K562 (cell line): ENCODE results near the gene SETD5. TPM values are rescaled to one million over a fixed set of nuclear protein-coding genes. Genes with fewer than 3 reads are reported as not detected.

Source experiments
- ATAC-seq: fragments of 200-7000 bp; cut with Tn5 transposase; 3 replicates; pipeline ENCODE4 v1.9.1; 2020; ENCODE audit warnings: moderate library complexity
- BruUV-seq: library from RNA; stranded (reverse); fragments of 400-500 nt; replicated peaks from 2 replicates; lab custom pipeline; 2021; lab: Mats Ljungman, UMichigan
- CTCF ChIA-PET: fragments of 300-600 bp; formaldehyde crosslinking; extraction: SDS; loops from one replicate; lab custom pipeline; 2021; ENCODE audit warnings: low intra/inter-chr PET ratio; lab: Yijun Ruan, JAX
- POLR2A ChIA-PET: fragments of 300-600, 350-650 bp; sonication (Branson Sonifier 250); formaldehyde crosslinking; extraction: SDS; loops from one replicate; lab custom pipeline; 2021; ENCODE audit warnings: antibody characterized with exemption, inconsistent platforms; lab: Yijun Ruan, JAX
- DNase-seq, 4 experiments: peaks; one replicate each; pipeline versions ENCODE4 v3.0.0 to v3.0.0-alpha.2; 2011 to 2018; ENCODE audit warnings: low spot score in 3 of 4, mixed read lengths in 3 of 4; ENCODE audit errors: extremely low read depth in 1 of 4
- FAIRE-seq: peaks from 2 replicates; lab custom pipeline; 2011; peaks lifted over from hg19 to GRCh38; lab: Jason Lieb, UNC
- H2AFZ ChIP-seq: 2 replicates; pipeline ENCODE4 v1.6.0; 2011; ENCODE audit warnings: low read depth, low read length, control low read depth, inconsistent platforms
- H3K27ac ChIP-seq: fragments of 200-600 bp; 3 replicates; pipeline ENCODE4 v1.8.0; 2011; ENCODE audit warnings: low read depth, mild to moderate bottlenecking, control low read depth, inconsistent platforms, low read length, moderate library complexity, mixed read lengths; ENCODE audit errors: extremely low read depth
- H3K27me3 ChIP-seq, 2 experiments: fragments of 300-600 bp in 1 of 2; 2 replicates in 1 of 2; 3 replicates in 1 of 2; pipeline versions ENCODE4 v1.6.0 to v1.8.0; 2011; ENCODE audit warnings: inconsistent platforms in 2 of 2, low read length in 2 of 2, mild to moderate bottlenecking in 1 of 2, mixed read lengths in 1 of 2, moderate library complexity in 1 of 2; ENCODE audit not compliant: control insufficient read depth in 2 of 2, insufficient read depth in 2 of 2
- H3K36me3 ChIP-seq: fragments of 300-600 bp; 3 replicates; pipeline ENCODE4 v1.8.0; 2011; ENCODE audit warnings: mild to moderate bottlenecking, low read length, inconsistent platforms; ENCODE audit not compliant: control insufficient read depth, insufficient read depth
- H3K4me1 ChIP-seq, 2 experiments: fragments of 200-600 bp in 1 of 2; replicated peaks in 1 of 2; 2 replicates in 1 of 2; 3 replicates in 1 of 2; pipeline versions ENCODE4 v1.5.1 to v1.8.0; 2011; ENCODE audit warnings: inconsistent platforms in 2 of 2, low read length in 2 of 2, mild to moderate bottlenecking in 1 of 2, mixed read lengths in 1 of 2, moderate library complexity in 1 of 2; ENCODE audit not compliant: control insufficient read depth in 2 of 2, insufficient read depth in 2 of 2
- H3K4me2 ChIP-seq: 2 replicates; pipeline ENCODE4 v1.6.1; 2011; ENCODE audit warnings: low read length, control low read depth, inconsistent platforms, mixed read lengths; ENCODE audit not compliant: insufficient read depth
- H3K4me3 ChIP-seq: fragments of 200-600 bp; sonication (generic), shearing (Covaris generic); 2 replicates; pipeline ENCODE4 v1.5.1; 2016; ENCODE audit warnings: control low read depth, inconsistent platforms
- H3K79me2 ChIP-seq: fragments of 200-600 bp; 3 replicates; pipeline ENCODE4 v1.8.0; 2011; ENCODE audit warnings: low read length, inconsistent platforms; ENCODE audit not compliant: control insufficient read depth, insufficient read depth
- H3K9ac ChIP-seq, 2 experiments: 2 replicates each; pipeline versions ENCODE4 v1.6.0 to v1.6.1; 2011; ENCODE audit warnings: low read depth in 2 of 2, low read length in 2 of 2, control low read depth in 1 of 2, inconsistent platforms in 1 of 2, mild to moderate bottlenecking in 1 of 2, mixed read lengths in 1 of 2; ENCODE audit not compliant: insufficient read depth in 1 of 2
- H3K9me1 ChIP-seq: one replicate; pipeline ENCODE4 v1.6.0; 2011; ENCODE audit warnings: inconsistent platforms, mild to moderate bottlenecking, low read length, moderate library complexity; ENCODE audit not compliant: control insufficient read depth, insufficient read depth
- H3K9me3 ChIP-seq: replicated peaks from 2 replicates; pipeline ENCODE4 v1.5.1; 2011; ENCODE audit warnings: low read depth, low read length, inconsistent platforms; ENCODE audit not compliant: control insufficient read depth, insufficient read depth
- H4K20me1 ChIP-seq: replicated peaks from 2 replicates; pipeline ENCODE4 v1.6.1; 2011; ENCODE audit warnings: low read length, inconsistent platforms, mixed read lengths; ENCODE audit not compliant: control insufficient read depth, insufficient read depth
- EZH2 ChIP-seq: IDR thresholded peaks from 2 replicates; pipeline ENCODE4 v1.6.1; 2012; ENCODE audit warnings: low read depth, mild to moderate bottlenecking, inconsistent platforms, low read length, borderline replicate concordance
- FOXP1 ChIP-seq: sonication (generic); formaldehyde crosslinking; IDR thresholded peaks from 2 replicates; pipeline ENCODE4 v1.8.0; 2022; ENCODE audit warnings: mild to moderate bottlenecking, missing genetic modification reagents
- HDAC3 ChIP-seq: fragments of 450-650 bp; IDR thresholded peaks from 2 replicates; pipeline ENCODE4 v1.6.1; 2018; ENCODE audit warnings: borderline replicate concordance, mild to moderate bottlenecking, moderate library complexity; ENCODE audit not compliant: partially characterized antibody
- IRF9 ChIP-seq: fragments of 450-650 bp; IDR thresholded peaks from 2 replicates; pipeline ENCODE4 v1.6.1; 2016; ENCODE audit warnings: missing biosample characterization, missing genetic modification characterization
- MBD1 ChIP-seq: fragments of 250-450 bp; sonication (Bioruptor Pico); IDR thresholded peaks from 2 replicates; pipeline ENCODE4 v1.8.0; 2022; ENCODE audit warnings: inconsistent platforms
- MLLT1 ChIP-seq, 2 experiments: fragments of 450-650 bp; IDR thresholded peaks; 2 replicates each; pipeline ENCODE4 v1.6.1; 2016
- POLR2AphosphoS2 ChIP-seq: IDR thresholded peaks from 2 replicates; pipeline ENCODE4 v1.6.1; 2012; ENCODE audit warnings: low read length, improper control_type of control experiment
- RCOR1 ChIP-seq, 2 experiments: IDR thresholded peaks; 2 replicates each; pipeline ENCODE4 v1.6.1; 2012; ENCODE audit warnings: low read depth in 2 of 2, low read length in 2 of 2, borderline replicate concordance in 1 of 2, improper control_type of control experiment in 1 of 2
- RNF2 ChIP-seq: sonication (generic); IDR thresholded peaks from 2 replicates; pipeline ENCODE4 v1.6.1; 2016
- ZBTB9 ChIP-seq: fragments of 450-650 bp; formaldehyde crosslinking; IDR thresholded peaks from 2 replicates; pipeline ENCODE4 v1.4.0; 2020; ENCODE audit warnings: mild to moderate bottlenecking, moderate library complexity
- ZNF124 ChIP-seq: sonication (generic); formaldehyde crosslinking; IDR thresholded peaks from 2 replicates; pipeline ENCODE4 v1.8.1; 2022; ENCODE audit warnings: missing genetic modification reagents
- ZNF589 ChIP-seq: fragments of 200-800 bp; sonication (Bioruptor generic); IDR thresholded peaks from 2 replicates; pipeline ENCODE4 v1.6.1; 2016; ENCODE audit warnings: low read depth, missing genetic modification characterization, missing compliant biosample characterization
- WGBS: fragments of 100-300 bp; shearing (Covaris generic); methylation state at CpG from one replicate; pipeline ENCODE4 v1.1.6; 2016; ENCODE audit warnings: low coverage, mixed read lengths; ENCODE audit not compliant: insufficient coverage; ENCODE audit errors: missing lambda C conversion rate; 5-methylcytosine and 5-hydroxymethylcytosine counted together
- in situ Hi-C: fragments of 300-500 bp; cut with MboI; formaldehyde crosslinking; loops from 4 replicates; pipeline ENCODE4 v1.15.0; 2018; ENCODE audit warnings: inconsistent platforms, mixed read lengths
- intact Hi-C: fragments of 100-400 bp; cut with micrococcal nuclease; formaldehyde crosslinking; loops from 2 replicates; pipeline ENCODE4 v1.14.2; 2022
- polyA plus RNA-seq, 8 experiments: library from polyadenylated mRNA; depleted of rRNA in 4 of 8; stranded (reverse) in 5 of 8; unstranded in 3 of 8; fragments of >200 nt; fragmentation: Nextera tagmentation in 2 of 8; fragmentation: Illumina TruSeq in 1 of 8; extraction: Ambion mirVana in 2 of 8; extraction: Trizol in 1 of 8; gene quantifications; 2 replicates each; pipeline versions ENCODE4 v1.2.1 to v1.2.3, GENCODE V29; 2011 to 2014; ENCODE audit warnings: inconsistent platforms in 1 of 8, missing spikeins in 1 of 8
- total RNA-seq, 7 experiments: library from RNA; depleted of rRNA in 6 of 7; stranded (reverse); fragments of >200 nt in 6 of 7; fragmentation: Illumina TruSeq in 2 of 7; extraction: Trizol in 2 of 7; gene quantifications; 2 replicates each; pipeline versions ENCODE4 v1.2.1 to v1.2.3, GENCODE V29; 2011 to 2021; ENCODE audit warnings: low replicate concordance in 1 of 7

The SETD5 gene
- total and polyA plus RNA-seq, 9 of the 15 experiments (the other 6 are each of a cell fraction or from before 2014, with no cell fraction given): 20.8 to 135 (median 87.2) TPM

- TF ChIP-seq ZNF589 (CRISPR knock-in tag): no peak
- TF ChIP-seq, all 486 proteins: peak for 98
Observed at GRCh38 chr3:9397906-9398699, 688 bp downstream of the SETD5 start (continued).

GRCh38 chr3:9398700-9399336 is 1.4 kb downstream of the SETD5 start:
- intact Hi-C loops: loop anchor here (5.0 kb wide), 1 partner anchor 248 kb away; the partner anchor contains the start of gene MTMR14
- peak; percentile 7 for ATAC-seq
- peaks cover 88% of the 10 kb centered on the region for H3K79me2 ChIP-seq
- H2AFZ ChIP-seq: no peak overlapping the region
- peak in 2 of 4 experiments; percentile 46 to 80 for DNase-seq
- no peaks in the 10 kb centered on the region for H3K9me3 ChIP-seq
- ChIA-PET POLR2A (interaction anchor here (0.7 to 7.7 kb wide), 12 partner anchors 8 to 46 kb away, joined by 3 to 150 read pairs (median 4); partner anchors contain the start of gene THUMPD3), CTCF (no interaction called here)
- in situ Hi-C loops: no loop called here
- H3K4me1 ChIP-seq: peaks cover 0 to 34% of the 10 kb centered on the region in 2 experiments; a peak in 3 of 5 replicates
- BruUV-seq: TSS peak; percentile 34
- peak; percentile 63 for FAIRE-seq
- peak overlapping the region; percentile 97 to 99 for H3K9ac ChIP-seq
- H3K4me3 ChIP-seq: peak overlapping the region; percentile 74
- peaks cover 58% of the 10 kb centered on the region for H4K20me1 ChIP-seq
- 1% methylated on average over 7 of the region's 7 CpGs for WGBS
- peak overlapping the region; percentile 96 for H3K27ac ChIP-seq
- peaks cover 24% of the 10 kb centered on the region for H3K36me3 ChIP-seq
- peak overlapping the region; percentile 98 for H3K4me2 ChIP-seq
- no peaks in the 10 kb centered on the region for H3K9me1 ChIP-seq
- no peaks in the 10 kb centered on the region for H3K27me3 ChIP-seq
- TF ChIP-seq HDAC3: peak; percentile 62
- TF ChIP-seq MLLT1 (IDR thresholded peaks at IDR 0.05): peak in 1 of 2 experiments; percentile 53; a peak in 3 of 4 replicates
- peak; percentile 59 for TF ChIP-seq IRF9 (tag)
- no peak for TF ChIP-seq ZBTB9 (CRISPR knock-in tag)
- no peak for TF ChIP-seq POLR2AphosphoS2
- peak; percentile 67; the same call in 1 of the 2 replicates for TF ChIP-seq FOXP1 (CRISPR knock-in tag)
- peak; percentile 11; the same call in 1 of the 2 replicates for TF ChIP-seq RNF2
- no peak for TF ChIP-seq EZH2
- TF ChIP-seq MBD1 (CRISPR knock-in tag): no peak
- TF ChIP-seq ZNF124 (CRISPR knock-in tag): no peak
- no peak for TF ChIP-seq RCOR1 (IDR thresholded peaks at IDR 0.05; ENCODE audit: borderline replicate concordance in 1 of 2, low read depth in 2 of 2, low read length in 2 of 2)
